ENCODE results near the gene CNNM3. TPM values are rescaled to one million over a fixed set of nuclear protein-coding genes. Genes with fewer than 3 reads are reported as not detected.

CNNM3 gene
- total RNA-seq, 1 donor from 2014 or later = 13.3 TPM

DNA sequence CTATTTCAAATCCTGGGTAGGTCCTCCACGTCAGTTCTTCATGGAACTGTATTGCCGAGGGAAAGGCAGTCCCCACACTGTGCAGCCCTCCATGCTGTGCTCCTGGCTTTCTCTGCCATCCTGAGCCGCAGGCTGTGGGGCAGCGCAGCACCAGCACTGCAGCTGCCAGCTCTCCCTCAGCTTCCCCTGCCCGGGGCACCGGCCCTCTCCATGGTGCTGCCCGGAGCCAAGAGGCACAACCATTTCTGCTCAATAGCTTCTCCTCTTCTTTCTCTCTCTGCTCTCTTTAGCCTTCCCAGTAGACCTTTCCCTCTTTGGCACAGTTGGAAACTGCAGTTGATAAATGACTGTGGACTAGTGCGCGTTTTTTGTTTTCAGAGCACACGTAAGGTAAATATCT, 15.6 kb downstream of the CNNM3 start:
- intact Hi-C loops (cut with DNase I) = no loop called here
- peak; percentile 50 for ATAC-seq
- DNase-seq (ENCODE audit: missing footprints) = no peak

GRCh38 chr2:96832408-96832753, 16.3 kb downstream of the CNNM3 start:
- intact Hi-C loops (cut with DNase I) = no loop called here
- DNase-seq (ENCODE audit: missing footprints) = no peak
- no peak for ATAC-seq

DNA sequence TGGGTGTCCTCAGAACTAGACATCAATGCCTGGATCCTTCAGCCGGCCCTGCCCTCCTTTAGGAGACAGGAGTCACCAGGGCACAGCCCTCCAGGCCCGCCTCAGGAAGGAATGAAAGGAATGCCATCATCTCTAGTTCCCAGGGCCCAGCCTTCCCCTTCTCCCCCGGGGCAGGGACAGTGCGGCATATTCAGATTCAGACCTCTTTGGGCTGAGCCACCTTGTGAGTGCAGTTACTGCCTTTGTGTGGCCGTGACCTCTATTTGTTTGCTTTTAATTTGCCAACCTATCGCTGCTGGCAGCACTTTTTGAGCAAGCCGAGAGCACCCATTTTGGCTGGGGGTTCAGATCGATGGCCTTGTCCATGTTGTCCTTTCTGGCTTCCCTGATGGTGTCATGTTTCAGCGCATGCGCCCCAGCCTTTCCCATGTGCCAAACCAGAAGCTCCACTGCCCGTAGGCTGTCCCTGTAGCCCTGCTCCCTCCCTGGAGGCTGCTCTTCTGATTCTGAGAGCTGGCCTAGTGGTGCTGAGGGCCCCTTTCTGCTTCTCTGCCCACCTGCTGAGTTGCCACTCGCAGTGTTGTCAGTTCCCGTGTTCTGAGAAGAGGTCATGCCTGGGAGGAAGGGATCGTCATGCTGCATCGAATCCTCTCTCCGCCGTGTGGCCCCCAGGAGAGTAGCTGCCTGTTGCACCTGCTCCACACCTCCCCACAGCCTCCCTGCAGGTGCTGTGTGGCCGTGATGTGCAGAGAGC, 16.9 kb downstream of the CNNM3 start:
- DNase-seq (ENCODE audit: missing footprints) (peak; percentile 79), ATAC-seq (peak; percentile 77)
- intact Hi-C loops (cut with DNase I) = no loop called here

- ATAC-seq (no peak), DNase-seq (ENCODE audit: missing footprints) (no peak)
- intact Hi-C loops (cut with DNase I) = no loop called here
Measured at GRCh38 chr2:96835830-96836229, 19.8 kb downstream of the CNNM3 start.

GRCh38 chr2:96837575-96837974, 21.5 kb downstream of the CNNM3 start:
- ATAC-seq = no peak
- no peak for DNase-seq (ENCODE audit: missing footprints)
- intact Hi-C loops (cut with DNase I) = no loop called here

- intact Hi-C loops (cut with DNase I) = no loop called here
- no peak for DNase-seq (ENCODE audit: missing footprints)
- no peak for ATAC-seq
Measured at GRCh38 chr2:96838345-96839292, 22.6 kb downstream of the CNNM3 start.

DNA sequence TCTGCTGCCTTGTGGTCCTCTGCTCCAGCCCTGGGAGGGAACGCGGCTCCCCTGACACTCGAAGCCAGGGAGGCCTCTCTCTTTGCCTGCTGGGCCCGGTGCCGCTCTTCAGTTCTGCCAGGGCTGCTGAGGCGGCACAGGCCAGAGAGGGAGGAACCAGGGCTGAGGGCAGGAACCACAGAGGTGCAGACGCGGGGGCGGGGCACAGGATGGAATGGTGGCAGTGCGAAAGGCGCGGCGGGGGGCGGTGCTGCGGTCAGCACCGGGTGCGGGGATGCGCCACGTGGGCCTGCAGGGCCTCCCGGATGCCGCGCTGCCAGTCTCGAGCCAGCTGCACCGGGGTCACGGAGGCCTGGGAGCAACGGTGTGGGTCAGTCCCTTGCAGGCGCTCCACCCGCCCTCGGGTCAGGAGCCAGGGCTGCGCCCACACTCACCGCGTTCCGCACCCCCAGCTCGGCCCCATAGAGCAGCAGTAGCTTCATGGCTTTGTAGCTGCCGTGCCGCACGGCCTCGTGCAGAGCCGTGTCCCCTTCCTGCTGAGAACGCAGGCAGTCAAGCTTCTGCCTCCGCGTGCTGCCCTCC, 23.3 kb downstream of the CNNM3 start:
- intact Hi-C loops (cut with DNase I) = no loop called here
- DNase-seq (ENCODE audit: missing footprints) = peak; percentile 90
- peak; percentile 15 for ATAC-seq

DNA sequence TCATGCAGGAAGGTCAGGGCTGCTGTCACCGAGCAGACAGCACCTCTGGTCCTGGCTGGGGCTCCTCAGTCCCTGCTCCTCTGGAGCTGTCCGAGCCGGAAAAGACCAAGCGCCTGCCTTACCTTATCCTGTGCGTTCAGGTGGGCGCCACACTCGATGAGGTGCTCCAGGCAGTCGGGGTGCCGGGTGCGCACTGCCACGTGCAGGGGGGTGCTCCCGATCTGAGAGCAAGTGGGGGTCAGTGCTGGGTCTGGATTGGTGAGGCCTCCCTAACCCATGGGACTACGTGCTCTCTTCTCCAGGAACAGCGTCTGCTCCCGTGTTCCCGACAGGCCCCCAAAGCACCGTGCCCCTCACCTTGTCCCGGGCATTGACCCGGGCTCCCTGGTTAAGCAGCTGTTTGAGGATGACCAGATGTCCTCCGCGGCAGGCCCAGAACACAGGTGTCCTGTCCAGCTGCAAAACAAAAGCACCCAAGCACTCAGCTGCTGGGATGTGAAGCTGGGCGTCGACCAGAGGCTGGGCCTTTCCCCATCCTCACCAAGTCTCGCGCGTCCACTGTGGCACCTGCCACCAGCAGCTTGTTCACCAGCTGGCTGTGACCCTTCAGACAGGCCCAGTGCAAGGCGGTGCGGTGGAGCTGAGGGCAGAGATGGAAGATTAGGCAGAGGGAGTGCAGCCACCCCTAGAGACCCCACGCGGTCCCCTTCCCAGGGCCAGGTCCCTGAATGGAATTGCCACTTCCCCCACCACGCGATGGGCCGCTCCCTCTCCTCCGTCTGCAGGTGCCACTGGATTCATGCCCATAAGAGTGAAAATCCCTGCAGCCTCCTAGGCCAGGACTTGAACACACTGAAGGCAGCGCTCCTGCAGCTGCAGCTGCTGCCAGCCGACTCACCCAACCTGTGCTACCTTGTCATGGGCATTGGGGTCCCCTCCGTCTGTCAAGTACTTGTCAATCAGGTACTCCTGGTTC, 24.1 kb downstream of the CNNM3 start:
- ATAC-seq = no peak
- intact Hi-C loops (cut with DNase I) = no loop called here
- no peak for DNase-seq (ENCODE audit: missing footprints)

- no peak for DNase-seq (ENCODE audit: missing footprints)
- intact Hi-C loops (cut with DNase I) = no loop called here
- ATAC-seq = peak; percentile 10
Measured at GRCh38 chr2:96841701-96842495, 25.8 kb downstream of the CNNM3 start.

- no peak for DNase-seq (ENCODE audit: missing footprints)
- ATAC-seq = peak; percentile 80
- intact Hi-C loops (cut with DNase I) = no loop called here
Measured at GRCh38 chr2:96842600-96842999, 26.5 kb downstream of the CNNM3 start.

DNA sequence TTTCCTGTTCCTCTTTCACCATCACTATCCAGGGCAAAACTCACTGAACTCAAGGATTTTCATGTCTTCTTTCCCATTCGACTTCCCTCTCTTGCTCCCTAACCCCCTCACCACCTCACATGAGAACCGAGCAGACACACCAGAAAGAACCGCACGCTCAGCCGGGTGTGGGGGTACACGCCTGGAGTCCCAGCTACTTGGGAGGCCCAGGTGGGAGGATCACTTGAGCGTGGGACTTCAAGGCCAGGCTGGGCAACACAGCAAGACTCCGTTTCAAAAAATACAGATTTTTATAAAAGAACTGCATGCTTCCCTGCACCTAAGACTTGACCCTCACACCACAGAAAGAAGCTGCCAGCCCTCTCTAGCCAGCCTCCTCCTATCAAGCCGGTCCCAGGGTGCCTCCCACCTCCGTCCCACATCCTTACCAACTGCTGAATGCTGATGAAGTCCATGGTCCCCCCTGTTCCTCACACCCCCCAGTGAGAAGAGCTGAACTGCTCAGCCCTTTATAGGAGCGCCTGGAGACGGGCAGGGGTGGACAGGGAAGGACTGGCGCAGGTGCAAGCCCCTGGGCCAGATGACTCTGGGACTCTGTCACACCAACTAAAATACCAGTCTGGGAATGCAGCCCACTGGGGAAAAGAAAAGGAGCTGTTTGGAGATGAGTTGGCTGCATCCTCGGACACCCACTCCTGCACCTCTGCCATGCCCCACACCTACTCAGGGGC, 27.6 kb downstream of the CNNM3 start, which contains the start of gene ANKRD23:
Gene ANKRD23 (minus strand): TSS at position 484 of the 731 bp plus-strand sequence. CDS start 29 bp downstream, at position 455.
- no peak for DNase-seq (ENCODE audit: missing footprints)
- peak; percentile 37 for ATAC-seq
- intact Hi-C loops (cut with DNase I) = no loop called here

DNA sequence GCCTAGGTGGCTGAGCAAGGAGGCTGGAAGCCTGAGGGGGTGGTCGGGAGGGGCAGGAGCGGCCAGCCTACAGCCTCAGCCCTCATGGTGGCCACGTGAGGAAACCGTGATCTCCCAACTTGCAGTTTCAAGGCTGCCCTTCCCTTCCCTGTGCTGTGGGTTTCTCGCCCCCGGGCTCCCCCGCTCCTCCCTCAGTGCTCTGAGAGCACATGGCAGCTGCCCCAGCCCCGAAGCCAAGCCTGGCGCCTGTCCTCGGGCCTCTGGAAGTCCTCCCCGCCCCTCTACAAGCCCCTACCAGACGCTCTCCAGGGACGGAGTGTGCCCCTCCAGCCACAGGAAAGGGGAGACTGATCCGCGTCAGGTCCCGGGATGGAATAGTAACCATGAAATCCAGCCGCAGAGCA, 28.3 kb downstream of the CNNM3 start:
- ATAC-seq = no peak
- no peak for DNase-seq (ENCODE audit: missing footprints)
- intact Hi-C loops (cut with DNase I) = no loop called here

DNA sequence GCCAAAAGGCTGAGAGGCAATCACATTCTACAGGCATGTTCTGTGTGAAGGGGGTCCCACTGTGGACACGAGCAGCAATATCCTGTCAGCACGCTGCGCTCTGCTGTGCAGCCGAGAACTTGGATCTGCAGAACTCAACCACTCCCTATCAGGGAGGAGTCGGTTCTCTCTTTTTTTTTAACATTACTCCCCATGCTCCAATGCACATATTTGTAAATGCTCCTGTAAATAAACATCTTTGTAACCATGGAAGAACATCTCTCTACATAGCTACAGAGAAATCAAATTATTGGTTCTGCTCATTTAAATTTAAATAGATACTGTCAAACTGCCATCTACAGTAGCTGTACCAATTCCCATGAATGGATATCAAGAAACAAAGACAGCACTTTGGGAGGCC, 30.8 kb downstream of the CNNM3 start:
- ATAC-seq = no peak
- no peak for DNase-seq (ENCODE audit: missing footprints)
- intact Hi-C loops (cut with DNase I) = no loop called here

- intact Hi-C loops (cut with DNase I) = no loop called here
- DNase-seq (ENCODE audit: missing footprints) = no peak
- no peak for ATAC-seq
Measured at GRCh38 chr2:96847586-96847985, 31.5 kb downstream of the CNNM3 start.

DNA sequence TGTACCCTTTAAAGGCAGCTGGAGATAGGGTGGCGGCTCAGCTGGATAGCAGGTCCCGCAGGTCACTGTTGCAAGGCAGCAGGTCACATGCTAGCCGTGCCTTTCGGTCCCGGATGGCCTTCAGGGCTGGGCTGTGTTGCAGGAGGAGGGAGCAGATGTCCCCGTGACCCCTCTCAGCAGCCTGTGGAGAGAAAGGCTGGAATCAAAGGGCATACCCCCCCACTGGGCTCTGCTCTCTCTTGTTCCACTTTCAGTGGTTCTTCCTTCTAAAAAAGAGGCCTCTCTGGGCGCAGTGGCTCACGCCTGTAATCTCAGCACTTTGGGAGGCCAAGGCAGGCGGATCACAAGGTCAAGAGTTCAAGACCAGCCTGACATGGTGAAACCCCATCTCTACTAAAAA, 32.2 kb downstream of the CNNM3 start:
- no peak for ATAC-seq
- intact Hi-C loops (cut with DNase I) = no loop called here
- no peak for DNase-seq (ENCODE audit: missing footprints)

GRCh38 chr2:96852667-96853066, 36.6 kb downstream of the CNNM3 start:
- no peak for DNase-seq (ENCODE audit: missing footprints)
- intact Hi-C loops (cut with DNase I) = no loop called here

DNA sequence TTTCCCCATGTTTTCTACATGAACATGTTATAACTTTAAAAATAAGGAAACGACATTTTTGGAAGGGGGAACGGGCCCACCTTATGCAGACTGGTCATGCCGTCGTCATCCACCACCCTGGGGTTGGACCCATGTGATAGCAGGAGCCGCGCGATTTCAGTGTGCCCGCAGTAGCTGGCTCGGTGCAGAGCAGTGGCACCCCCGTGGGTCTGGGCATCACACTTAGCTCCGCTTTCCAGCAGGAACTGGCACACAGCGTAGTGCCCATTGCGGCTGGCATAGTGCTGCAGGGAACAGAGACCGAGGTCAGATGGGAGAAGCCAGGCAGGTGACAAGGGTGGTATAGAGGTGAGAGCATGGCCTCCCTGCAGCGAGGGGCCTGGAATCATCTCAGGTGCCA, 37.3 kb downstream of the CNNM3 start:
- DNase-seq (ENCODE audit: missing footprints) (no peak), ATAC-seq (no peak)
- intact Hi-C loops (cut with DNase I) = no loop called here

More at GRCh38 chr2:96852667-96853066, 36.6 kb downstream of the CNNM3 start:
- ATAC-seq = no peak
